GM10266 (cell line): ENCODE results near the gene TMEM151B.

ENCODE experiments used
- DNase-seq: peaks from one replicate; pipeline ENCODE4 v3.0.0; 2012; ENCODE audit errors: extremely low spot score
- TF ChIP-seq, protein P1 (sequence below): IDR thresholded peaks from 2 replicates; pipeline ENCODE4 v1.5.1; 2012; ENCODE audit warnings: mild to moderate bottlenecking, low read depth; ENCODE audit not compliant: control insufficient read depth, insufficient read depth; ENCODE audit errors: missing control alignments

Gene TMEM151B

DNA sequence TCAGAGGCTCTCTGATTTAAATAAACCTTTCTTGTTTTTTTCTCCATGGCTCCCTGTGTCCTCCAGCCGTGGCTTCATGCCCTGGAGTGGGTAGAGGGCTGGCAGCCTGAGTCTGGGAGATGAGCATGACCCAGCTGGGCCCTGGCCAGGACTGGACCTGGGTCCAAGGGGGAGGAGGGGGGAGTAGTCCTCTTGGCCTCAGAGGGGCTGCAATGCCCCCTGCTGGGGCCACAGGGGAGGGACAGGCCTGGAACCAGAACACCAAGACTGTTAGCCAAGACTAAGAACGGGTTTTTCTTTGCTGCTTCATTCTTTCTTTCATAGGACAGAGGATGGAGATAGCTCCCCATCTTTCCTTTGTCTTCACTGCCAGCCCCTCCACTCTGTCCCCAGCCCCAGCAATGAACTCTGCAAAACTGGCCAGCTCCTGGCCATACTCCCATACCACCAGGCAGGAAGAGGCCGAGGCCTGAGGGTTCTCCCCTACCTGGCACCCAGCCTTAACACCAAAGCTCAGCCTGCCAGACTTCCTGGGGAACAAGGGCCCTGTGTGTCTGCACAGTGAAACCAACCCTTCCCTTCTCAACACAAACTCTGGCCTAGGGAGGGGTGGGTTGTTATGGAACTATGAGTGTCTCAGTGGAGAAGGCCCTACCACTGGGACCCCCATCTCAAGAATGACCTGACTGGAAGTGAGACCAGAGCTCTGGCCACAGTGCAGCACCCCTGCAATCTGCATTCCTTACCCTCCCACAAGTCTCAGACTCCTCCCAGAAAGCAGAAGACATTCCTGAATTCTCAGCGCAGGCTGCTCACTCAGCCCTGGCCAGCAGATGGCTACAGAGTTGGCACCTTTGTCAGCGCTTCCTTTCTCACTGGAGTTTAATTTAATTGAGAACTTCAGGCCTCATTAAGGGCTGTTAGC, 35.9 kb upstream of the TMEM151B start:
- peak; percentile 71 for DNase-seq
- TF ChIP-seq, protein P1, sequence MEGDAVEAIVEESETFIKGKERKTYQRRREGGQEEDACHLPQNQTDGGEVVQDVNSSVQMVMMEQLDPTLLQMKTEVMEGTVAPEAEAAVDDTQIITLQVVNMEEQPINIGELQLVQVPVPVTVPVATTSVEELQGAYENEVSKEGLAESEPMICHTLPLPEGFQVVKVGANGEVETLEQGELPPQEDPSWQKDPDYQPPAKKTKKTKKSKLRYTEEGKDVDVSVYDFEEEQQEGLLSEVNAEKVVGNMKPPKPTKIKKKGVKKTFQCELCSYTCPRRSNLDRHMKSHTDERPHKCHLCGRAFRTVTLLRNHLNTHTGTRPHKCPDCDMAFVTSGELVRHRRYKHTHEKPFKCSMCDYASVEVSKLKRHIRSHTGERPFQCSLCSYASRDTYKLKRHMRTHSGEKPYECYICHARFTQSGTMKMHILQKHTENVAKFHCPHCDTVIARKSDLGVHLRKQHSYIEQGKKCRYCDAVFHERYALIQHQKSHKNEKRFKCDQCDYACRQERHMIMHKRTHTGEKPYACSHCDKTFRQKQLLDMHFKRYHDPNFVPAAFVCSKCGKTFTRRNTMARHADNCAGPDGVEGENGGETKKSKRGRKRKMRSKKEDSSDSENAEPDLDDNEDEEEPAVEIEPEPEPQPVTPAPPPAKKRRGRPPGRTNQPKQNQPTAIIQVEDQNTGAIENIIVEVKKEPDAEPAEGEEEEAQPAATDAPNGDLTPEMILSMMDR = peak; percentile 73

DNA sequence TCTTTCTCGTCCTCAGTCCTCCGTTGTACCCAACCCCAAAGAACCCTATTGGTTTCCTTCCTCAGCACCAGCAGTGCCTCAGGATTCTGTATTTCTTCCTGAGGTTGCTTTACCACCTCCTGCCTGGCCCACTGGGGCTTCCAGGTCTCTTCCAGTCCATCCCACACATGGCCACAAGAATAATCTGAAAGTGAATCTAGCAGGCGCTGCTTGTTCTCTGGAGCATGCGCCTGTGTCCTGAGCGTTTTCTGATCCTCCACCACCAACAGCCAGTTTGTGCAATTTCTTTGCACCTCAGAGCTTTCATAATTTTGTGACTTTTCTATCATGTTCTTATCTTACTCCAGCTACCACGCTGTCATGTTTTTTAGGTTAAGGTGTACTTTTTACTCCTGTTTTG, 35.0 kb upstream of the TMEM151B start:
- DNase-seq = no peak
- TF ChIP-seq, protein P1 = no peak

- DNase-seq = no peak
- TF ChIP-seq, protein P1 = no peak
Measured at GRCh38 chr6:44235891-44236516, 34.2 kb upstream of the TMEM151B start.

- TF ChIP-seq, protein P1 = no peak
- DNase-seq = peak; percentile 78
Measured at GRCh38 chr6:44237021-44237812, 33.0 kb upstream of the TMEM151B start.

GRCh38 chr6:44237813-44238433, 32.3 kb upstream of the TMEM151B start:
- TF ChIP-seq, protein P1 = peak; percentile 96
- peak; percentile 85 for DNase-seq

- TF ChIP-seq, protein P1 = no peak
- DNase-seq = no peak
Measured at GRCh38 chr6:44238687-44239350, 31.4 kb upstream of the TMEM151B start.
